ENCODE results near the gene ADGRA3. TPM values are rescaled to one million over a fixed set of nuclear protein-coding genes. Genes with fewer than 3 reads are reported as not detected.

ADGRA3 gene
- total RNA-seq, 3 donors from 2014 or later = 34.6 to 74.8 (median 45.9) TPM

DNA sequence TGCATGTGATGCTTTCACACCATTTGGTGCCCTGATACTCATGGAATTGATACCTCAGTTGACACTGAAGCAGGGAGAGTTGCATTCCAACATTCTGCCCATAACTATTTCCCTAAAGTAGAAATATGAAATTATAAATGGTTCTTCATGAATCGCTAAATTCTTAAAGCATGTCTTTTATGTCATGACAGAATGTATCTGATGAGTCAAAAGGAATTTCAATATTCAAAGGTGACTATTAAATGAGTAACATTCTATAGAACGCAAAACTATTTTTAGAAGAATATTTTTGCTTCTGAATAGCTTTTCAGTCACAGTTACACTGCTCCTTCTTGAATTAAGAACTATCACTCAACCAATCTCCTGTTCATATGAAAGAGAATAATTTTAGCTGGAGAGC is 152.8 kb downstream of the ADGRA3 start:
- no peaks in the 10 kb centered on the region for H3K9me3 ChIP-seq
- intact Hi-C loops (cut with DNase I; ENCODE audit: low total_unique reads) = no loop called here
- H3K4me1 ChIP-seq = no peaks in the 10 kb centered on the region
- no peak for TF ChIP-seq POLR2A (IDR thresholded peaks at IDR 0.05)
- TF ChIP-seq POLR2AphosphoS5 (IDR thresholded peaks at IDR 0.05) = no peak
- TF ChIP-seq, protein P1, sequence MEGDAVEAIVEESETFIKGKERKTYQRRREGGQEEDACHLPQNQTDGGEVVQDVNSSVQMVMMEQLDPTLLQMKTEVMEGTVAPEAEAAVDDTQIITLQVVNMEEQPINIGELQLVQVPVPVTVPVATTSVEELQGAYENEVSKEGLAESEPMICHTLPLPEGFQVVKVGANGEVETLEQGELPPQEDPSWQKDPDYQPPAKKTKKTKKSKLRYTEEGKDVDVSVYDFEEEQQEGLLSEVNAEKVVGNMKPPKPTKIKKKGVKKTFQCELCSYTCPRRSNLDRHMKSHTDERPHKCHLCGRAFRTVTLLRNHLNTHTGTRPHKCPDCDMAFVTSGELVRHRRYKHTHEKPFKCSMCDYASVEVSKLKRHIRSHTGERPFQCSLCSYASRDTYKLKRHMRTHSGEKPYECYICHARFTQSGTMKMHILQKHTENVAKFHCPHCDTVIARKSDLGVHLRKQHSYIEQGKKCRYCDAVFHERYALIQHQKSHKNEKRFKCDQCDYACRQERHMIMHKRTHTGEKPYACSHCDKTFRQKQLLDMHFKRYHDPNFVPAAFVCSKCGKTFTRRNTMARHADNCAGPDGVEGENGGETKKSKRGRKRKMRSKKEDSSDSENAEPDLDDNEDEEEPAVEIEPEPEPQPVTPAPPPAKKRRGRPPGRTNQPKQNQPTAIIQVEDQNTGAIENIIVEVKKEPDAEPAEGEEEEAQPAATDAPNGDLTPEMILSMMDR (IDR thresholded peaks at IDR 0.05) = no peak
- H3K4me3 ChIP-seq = no peak overlapping the region
- DNase-seq (ENCODE audit: low spot score in 2 of 2) = no peak
- H3K36me3 ChIP-seq = no peaks in the 10 kb centered on the region
- H3K27ac ChIP-seq = no peak overlapping the region
- H3K27me3 ChIP-seq = no peaks in the 10 kb centered on the region

DNA sequence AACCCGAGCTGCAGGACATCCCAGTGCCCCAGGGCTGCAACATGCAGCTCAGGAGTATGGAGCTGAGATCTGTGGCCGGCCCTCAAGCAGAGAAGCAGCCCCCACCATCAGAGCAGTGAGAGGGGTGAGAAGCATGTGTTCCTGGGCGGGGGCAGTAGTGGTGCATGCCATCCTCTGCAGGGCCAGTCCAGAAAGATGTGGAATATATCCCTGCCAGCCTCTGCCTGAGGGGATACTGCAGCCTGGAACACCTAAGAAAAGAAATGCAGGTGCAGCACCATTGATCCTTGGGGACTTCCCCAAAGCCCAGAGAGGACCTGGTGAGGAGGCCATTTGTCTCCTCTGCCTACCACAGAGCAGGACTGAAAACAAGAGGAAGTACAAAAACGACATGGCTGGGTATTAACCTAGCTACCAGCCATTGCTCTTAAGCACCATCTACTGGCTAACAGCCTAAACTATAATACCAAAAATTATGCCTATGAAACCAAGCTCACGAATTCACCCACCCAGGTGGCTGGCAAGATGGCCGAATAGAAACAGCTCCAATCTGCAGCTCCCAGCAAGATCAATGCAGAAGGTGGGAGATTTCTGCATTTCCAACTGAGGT is 158.8 kb downstream of the ADGRA3 start:
- Histone ChIP-seq H3K36me3 (no peaks in the 10 kb centered on the region), H3K4me1 (no peaks in the 10 kb centered on the region), H3K27me3 (no peaks in the 10 kb centered on the region), H3K4me3 (no peak overlapping the region), H3K27ac (no peak overlapping the region), H3K9me3 (peaks cover 0 to 9% of the 10 kb centered on the region in 2 donors)
- no peak for DNase-seq (ENCODE audit: low spot score in 2 of 2)
- intact Hi-C loops (cut with DNase I; ENCODE audit: low total_unique reads) = loop anchor here (5.0 kb wide), 1 partner anchor 1540 kb away; no protein-coding TSS in a partner anchor
- TF ChIP-seq, protein P1 (IDR thresholded peaks at IDR 0.05) = no peak

DNA sequence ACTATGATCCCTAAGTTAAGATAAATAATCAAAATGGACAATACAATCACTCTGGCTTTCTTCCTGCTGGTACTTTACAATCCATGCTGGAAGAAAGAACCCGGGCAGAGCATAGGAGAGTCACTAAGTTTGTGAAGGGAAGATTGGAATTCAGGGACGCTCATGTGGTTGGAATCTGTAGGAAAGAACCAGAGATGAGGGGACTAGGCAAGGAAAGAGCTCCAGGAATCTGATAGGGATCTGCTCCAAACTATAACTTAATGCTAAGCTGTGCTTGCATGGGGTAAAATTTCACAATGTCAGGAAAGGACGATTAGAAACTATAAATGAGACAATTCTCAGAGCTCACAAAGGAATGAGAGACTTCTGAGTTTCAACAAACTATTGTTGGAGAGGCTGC is 167.5 kb downstream of the ADGRA3 start:
- DNase-seq (ENCODE audit: low spot score in 2 of 2) = no peak
- Histone ChIP-seq H3K4me1 (no peaks in the 10 kb centered on the region), H3K36me3 (no peaks in the 10 kb centered on the region), H3K27ac (no peak overlapping the region), H3K9me3 (no peaks in the 10 kb centered on the region), H3K27me3 (no peaks in the 10 kb centered on the region), H3K4me3 (no peak overlapping the region)
- intact Hi-C loops (cut with DNase I; ENCODE audit: low total_unique reads) = no loop called here
- TF ChIP-seq, protein P1 (IDR thresholded peaks at IDR 0.05) = no peak
- no peak for TF ChIP-seq POLR2AphosphoS5 (IDR thresholded peaks at IDR 0.05)
- no peak for TF ChIP-seq POLR2A (IDR thresholded peaks at IDR 0.05)

DNA sequence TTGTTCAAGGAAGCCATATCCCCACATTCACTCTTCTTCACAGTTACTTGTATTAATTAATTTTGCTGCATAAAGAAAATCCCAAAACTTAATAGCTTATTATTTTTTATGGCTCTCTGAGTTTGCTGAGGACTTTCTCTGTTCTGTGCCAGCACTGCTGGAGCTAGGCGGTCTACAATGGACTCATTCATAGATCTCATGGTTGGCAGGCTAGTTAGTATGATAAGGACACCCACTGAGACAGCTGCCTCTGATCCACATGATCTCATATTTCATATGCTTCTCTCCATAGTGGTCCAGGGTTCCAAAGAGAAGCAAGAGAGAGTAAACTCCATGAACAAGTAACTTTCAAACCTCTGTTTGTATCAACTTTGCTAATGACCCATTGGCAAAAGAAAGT is 170.2 kb downstream of the ADGRA3 start:
- Histone ChIP-seq H3K9me3 (no peaks in the 10 kb centered on the region), H3K36me3 (no peaks in the 10 kb centered on the region), H3K4me1 (no peaks in the 10 kb centered on the region), H3K27ac (no peak overlapping the region), H3K4me3 (no peak overlapping the region), H3K27me3 (no peaks in the 10 kb centered on the region)
- intact Hi-C loops (cut with DNase I; ENCODE audit: low total_unique reads) = no loop called here
- TF ChIP-seq POLR2AphosphoS5 (IDR thresholded peaks at IDR 0.05) (no peak), POLR2A (IDR thresholded peaks at IDR 0.05) (no peak)
- TF ChIP-seq, protein P1 (IDR thresholded peaks at IDR 0.05) = no peak
- no peak for DNase-seq (ENCODE audit: low spot score in 2 of 2)

DNA sequence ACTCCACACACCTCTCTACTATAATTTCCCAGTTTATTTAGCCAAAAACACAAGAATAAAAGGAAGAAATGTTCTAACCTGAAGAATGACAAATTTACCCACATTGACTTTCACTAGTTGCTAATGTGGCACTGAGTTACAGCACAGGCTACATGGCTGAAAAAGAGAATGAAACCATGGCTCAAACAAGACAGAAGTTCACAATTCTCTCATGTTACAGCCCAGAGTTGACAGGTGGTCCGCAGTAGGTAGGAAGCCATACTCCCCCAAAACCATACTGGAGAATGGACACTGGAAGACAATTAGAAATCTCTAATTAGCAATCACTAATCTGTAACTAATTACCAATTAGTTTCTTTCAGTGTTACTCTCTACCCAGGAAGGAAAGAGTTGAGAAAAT is 170.8 kb downstream of the ADGRA3 start:
- Histone ChIP-seq H3K9me3 (no peaks in the 10 kb centered on the region), H3K4me3 (no peak overlapping the region), H3K4me1 (no peaks in the 10 kb centered on the region), H3K27ac (no peak overlapping the region), H3K36me3 (no peaks in the 10 kb centered on the region), H3K27me3 (no peaks in the 10 kb centered on the region)
- no peak for TF ChIP-seq POLR2AphosphoS5 (IDR thresholded peaks at IDR 0.05)
- TF ChIP-seq, protein P1 (IDR thresholded peaks at IDR 0.05) = no peak
- TF ChIP-seq POLR2A (IDR thresholded peaks at IDR 0.05) = no peak
- no peak for DNase-seq (ENCODE audit: low spot score in 2 of 2)
- intact Hi-C loops (cut with DNase I; ENCODE audit: low total_unique reads) = no loop called here
